GM12892 (cell line): ENCODE measurements around the gene PEPD.

Experiments
- DNase-seq: peaks from one replicate; pipeline ENCODE4 v3.0.0; 2011; ENCODE audit not compliant: insufficient read length
- FAIRE-seq: peaks from 2 replicates; lab custom pipeline; 2011; peaks lifted over from hg19 to GRCh38; lab: Jason Lieb, UNC
- POLR2A ChIP-seq: IDR thresholded peaks from 2 replicates; pipeline ENCODE4 v1.6.1; 2011; ENCODE audit warnings: low read depth, low read length, control low read depth
- POLR2AphosphoS5 ChIP-seq: IDR thresholded peaks from 2 replicates; pipeline ENCODE4 v1.6.1; 2011; ENCODE audit warnings: low read depth, low read length, control low read depth
- TAF1 ChIP-seq: IDR thresholded peaks from 2 replicates; pipeline ENCODE4 v1.6.1; 2011; ENCODE audit warnings: low read depth, mild to moderate bottlenecking, control low read depth, low read length, borderline replicate concordance

The PEPD gene

DNA sequence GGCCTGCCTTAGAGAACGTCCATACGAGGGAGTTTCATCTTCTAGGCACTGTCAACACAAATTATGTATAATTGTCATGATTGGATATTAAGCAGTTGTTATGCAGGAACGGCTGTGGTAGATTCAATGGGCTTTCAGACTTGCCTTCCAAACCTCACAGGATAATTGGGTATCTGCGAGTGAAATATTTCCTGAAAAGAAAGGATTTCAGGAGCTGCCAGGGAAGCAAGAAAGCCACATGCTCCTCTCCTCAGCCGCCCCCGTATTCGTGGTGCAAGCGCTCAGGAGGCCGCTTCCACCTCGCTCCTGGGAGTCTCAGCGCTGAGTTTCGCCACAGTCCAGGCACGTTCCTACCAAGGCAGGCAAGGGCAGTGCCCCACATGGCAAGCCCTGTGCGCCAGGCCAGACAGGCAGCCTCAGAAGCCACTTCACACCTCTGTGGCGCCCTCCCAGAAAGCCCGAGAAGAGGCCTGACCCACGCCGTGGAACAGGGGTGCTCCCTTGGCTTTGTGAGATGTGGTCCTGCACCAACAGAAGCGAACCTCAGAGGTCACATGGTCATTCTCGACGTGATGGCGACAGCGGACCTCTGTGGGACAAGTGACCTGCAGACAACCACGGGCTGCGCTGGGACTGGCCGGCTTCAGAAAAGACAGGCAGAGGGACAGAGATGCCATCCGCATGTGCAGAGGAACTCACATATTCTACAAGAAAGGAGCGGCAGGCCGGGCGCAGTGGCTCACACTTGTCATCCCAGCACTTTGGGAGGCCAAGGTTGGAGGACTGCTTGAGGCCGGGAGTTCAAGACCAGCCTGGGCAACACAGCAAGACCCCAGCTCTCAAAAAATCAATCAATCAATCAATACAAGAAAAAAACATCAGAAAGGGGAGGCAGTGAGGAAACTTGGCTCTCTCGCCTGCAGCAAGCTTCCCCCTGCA, 106.7 kb downstream of the PEPD start:
- DNase-seq (no peak), FAIRE-seq (no peak)
- TF ChIP-seq POLR2AphosphoS5 (no peak), POLR2A (no peak), TAF1 (no peak)

DNA sequence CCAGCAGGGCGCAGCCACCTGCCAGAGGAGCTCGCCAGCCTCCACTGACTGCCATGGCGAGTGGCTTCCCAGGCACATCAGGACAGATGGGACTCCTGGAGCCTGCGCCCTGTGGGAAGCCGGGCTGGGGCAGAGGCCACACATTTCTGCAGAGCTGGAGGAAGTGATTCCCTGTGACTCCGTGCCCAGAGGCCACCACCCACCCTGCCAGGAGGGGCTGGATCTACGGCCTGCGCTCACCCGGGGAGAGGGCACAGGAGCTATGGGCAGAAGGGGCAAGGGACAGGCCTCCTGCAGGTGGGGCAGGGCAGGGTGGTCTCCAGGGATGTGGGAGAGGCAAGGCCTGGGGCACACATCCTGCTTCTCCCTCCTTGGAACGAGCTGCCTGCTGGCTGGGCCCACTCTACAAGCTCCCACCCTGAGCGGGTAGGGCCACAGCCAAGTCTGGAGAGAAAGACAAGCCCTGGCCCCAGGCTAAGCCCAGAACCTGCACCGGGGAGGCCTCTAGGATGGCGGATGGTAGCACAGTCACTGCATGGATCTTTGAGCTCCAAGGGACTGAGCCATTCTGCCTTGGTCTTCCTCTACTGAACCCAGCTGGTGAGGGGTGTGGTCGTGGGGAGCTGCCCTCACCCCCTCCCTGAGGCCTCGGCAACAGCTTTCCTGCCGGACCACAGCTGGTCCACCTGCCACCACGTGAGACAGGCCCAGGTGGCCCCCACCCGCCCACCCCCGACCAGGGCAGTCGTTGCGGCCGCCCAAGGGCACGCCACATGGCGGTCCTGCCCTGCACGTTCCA, 107.5 kb downstream of the PEPD start:
- FAIRE-seq (no peak), DNase-seq (no peak)
- no peak for TF ChIP-seq POLR2A

DNA sequence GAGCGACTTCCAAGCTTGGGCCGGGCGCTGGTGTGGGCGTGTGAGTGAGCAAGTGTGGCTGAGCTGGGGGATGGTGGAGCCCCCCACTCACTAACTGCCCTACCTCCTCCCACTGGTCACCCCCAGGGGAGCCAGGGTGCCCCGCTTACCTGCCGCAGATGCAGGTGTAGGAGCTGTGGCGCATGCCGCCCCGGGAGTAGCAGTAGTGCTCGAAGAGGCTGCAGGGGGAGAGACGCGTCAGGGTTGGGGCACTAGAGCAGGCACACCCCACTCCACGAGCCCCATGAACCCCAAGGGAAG, 108.2 kb downstream of the PEPD start:
- FAIRE-seq (no peak), DNase-seq (no peak)
- TF ChIP-seq TAF1 (no peak), POLR2A (no peak), POLR2AphosphoS5 (no peak)

DNA sequence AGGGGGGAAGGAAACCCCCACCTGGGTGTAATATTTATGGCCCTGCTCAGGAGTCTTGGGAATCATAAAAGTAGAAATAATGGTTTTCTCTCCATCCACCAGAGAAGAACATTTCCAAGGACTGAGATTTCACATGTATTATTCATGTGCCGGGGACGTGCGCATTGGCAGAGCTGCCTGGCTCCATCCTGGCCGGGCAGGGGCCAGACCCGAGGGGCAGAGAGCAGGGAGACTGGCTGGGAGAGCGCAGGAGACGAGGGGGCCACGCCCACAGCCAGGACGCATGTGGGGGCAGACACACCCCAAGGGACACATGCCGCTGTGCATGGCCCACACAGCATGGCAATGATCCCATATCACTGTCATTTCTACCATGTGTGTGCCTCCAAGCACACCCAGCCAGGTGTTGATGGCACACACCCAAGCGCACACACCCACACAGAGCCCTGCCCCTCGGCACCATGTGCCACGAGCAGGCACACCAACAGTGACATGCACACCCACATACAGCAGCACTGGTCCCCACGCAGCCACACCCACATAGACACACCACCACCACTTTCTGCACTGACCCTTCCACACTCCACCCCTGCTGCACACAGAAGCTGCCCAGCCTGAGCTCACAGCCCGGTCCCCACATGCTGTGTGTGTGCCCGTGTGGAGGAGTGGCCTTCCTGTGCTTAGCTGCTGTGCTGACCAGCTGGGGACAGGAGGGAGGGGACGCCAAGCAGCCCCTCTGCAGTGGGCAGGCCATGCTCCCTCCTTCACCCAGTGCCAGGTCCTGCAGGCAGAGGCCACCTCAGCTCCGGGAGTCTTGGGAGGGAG, 108.8 kb downstream of the PEPD start:
- FAIRE-seq (no peak), DNase-seq (no peak)
- TF ChIP-seq POLR2AphosphoS5, result no peak
- TF ChIP-seq POLR2A, result no peak

DNA sequence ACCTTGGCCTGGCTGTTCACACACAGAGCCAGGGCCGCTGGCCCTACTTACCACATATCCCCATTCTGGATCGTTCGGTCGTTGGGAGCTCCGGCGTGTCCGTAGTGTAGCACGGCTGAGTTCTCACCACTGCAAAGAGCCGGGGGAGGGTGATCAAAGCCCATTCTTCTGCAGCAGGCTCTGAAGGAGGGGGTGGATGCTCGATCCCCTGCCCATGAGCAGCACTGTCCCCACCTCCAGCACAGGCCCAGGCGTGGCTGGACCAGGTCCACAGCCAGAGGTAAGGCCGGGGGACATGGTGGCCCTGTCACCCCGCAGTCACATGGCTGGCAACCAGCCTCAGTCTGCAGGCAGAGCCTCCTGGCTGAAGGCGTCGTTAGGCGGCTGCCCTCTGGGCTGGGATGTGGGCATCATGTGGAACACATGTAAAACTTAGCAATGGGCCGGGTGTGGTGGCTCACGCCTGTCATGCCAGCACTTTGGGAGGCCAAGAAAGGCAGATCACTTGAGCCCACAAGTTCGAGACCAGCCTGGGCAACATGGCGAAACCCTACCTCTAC, 109.9 kb downstream of the PEPD start:
- FAIRE-seq (no peak), DNase-seq (no peak)
- no peak for TF ChIP-seq TAF1
- no peak for TF ChIP-seq POLR2A
- no peak for TF ChIP-seq POLR2AphosphoS5

DNA sequence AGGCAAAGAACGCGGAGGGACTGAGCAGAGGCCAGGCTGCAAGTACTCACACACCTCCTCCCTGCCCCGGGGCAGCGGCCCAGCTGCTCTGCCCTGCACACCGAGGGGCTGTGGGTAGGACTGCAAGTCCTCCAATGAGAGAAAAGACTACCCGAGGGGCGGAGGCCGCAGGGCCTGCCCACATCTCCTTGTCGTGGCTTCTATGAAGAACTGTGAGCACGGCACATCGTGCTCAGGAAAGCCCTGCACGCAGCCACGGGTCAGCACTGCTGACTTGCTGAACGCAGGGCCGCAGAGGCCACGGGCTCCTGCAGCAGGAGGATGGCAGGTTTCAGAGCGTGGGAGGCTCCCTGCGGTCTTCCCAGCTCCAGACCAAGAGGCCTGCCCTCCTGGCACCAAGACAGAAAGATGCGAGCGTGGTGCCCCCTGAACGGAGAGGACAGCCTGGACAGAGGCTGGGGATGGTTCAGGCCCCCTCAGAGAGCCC, 110.6 kb downstream of the PEPD start:
- no peak for DNase-seq
- FAIRE-seq, result no peak
- TF ChIP-seq POLR2AphosphoS5, result no peak
- no peak for TF ChIP-seq POLR2A
- no peak for TF ChIP-seq TAF1

DNA sequence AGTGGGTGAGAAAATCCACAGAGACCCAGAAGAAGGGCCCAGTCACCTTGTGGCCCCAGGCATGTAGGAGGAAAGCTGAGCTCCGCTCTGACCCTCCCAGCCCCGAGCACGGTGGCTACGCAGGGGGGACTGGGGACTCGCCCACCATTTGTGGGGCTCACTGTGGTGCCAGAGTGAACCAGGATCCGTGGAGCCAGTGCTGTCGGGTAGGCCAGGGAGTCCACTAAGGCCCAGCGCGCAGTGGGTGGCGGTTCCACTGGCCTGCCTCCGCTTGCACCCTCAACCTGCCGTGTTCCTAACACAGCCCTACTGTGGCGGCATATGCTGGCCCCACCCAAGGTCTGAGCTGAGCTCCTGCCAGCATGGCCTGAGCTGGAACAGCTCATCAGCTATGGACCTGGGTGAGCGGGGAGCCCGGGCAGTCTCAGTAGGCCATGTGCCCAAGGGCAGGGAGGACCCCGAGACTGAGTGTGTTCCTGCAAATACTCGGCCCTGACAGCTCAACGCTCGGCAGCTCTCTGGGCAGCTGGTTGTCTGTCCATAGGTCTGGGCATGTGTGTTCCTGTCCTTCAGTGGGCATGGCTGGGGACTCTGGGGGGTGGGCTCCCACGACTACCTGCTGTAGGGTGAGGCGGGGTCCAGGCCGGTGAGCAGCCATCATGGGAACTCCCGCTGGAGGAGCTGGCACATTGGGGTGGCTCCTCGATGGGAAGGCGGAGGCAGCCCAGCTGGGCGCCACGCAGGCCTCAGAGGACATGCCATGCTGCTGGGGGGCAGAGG, 111.5 kb downstream of the PEPD start:
- no peak for DNase-seq
- FAIRE-seq, result no peak
- no peak for TF ChIP-seq POLR2AphosphoS5
- no peak for TF ChIP-seq POLR2A
- no peak for TF ChIP-seq TAF1

DNA sequence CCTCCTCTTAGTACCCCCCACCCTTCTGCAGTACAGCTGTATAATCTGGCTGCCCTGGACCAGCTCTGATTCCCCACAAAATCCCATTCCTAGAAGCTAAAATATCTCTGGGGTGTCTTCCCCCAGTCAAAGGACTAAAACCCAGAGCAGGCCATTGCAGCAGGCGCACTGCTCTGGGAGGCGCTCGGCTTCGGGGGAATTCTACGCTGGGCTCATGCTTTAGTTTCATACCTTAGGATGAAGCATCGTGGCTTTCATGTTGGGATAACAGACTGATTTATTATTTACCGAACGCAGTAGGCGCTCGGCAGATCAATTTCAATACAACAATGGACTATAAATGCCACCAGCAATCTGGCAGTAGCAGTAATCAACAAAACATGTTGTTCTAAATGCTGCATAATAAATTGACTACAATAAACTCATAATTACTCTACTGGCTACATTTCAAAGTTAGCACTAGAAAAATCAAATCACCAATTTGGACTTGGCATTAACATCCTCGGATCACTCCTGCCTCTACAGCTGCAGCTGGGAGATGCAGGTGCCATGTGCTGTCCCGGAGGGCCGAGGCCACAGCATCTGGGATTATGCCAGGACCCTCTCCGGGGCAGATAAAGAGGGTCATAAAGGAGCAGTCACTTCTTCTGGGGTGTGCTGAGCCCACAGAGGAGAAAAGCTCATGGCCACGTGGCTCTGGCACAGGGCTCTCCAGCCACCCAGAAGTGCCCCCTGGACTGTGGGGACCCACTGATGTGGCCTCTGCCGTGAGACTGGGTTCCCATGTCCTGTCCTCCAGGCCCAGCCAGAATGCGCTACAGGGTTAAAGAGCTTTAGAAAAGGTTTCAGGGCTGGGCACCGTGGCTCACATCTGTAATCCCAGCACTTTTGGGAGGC, 112.8 kb downstream of the PEPD start:
- DNase-seq, result no peak
- TF ChIP-seq POLR2AphosphoS5 (no peak), TAF1 (no peak), POLR2A (no peak)
- no peak for FAIRE-seq

DNA sequence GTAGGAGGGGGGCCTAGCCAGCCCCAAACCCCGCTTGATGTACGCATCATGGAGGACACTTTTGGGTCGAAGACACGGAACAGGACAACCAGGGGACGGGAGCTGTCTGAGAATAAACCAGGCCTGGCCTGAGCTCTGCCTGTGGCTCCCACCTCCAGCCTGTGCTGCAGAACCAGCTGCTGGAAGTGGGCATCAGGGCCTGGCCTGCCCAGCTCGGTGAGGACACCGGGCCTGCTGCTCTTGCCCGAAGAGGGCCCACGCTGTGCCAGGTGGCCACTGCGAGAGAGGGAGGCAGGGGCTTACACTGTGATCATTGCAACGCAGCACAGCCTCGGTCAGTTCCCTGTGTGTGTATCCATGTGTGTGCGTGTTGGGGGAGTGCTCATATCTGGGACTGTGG, 113.5 kb downstream of the PEPD start:
- DNase-seq, result no peak
- TF ChIP-seq POLR2AphosphoS5 (no peak), TAF1 (no peak), POLR2A (no peak)
- no peak for FAIRE-seq
